Smooth muscle cell (in vitro differentiated cells): Measurements from ENCODE around the gene CTTNBP2. TPM values are rescaled to one million over a fixed set of nuclear protein-coding genes. Genes with fewer than 3 reads are reported as not detected.
A peak's percentile ranks its signal among the peaks of the same experiment; 100 is the strongest.

Experiments
- DNase-seq: peaks from one replicate; lab custom pipeline; 2025; ENCODE audit not compliant: unreplicated experiment; lab: John Stamatoyannopoulos, UW
- H2AFZ ChIP-seq: fragments of 200-600 bp; sonication (generic); 2 replicates; pipeline ENCODE4 v1.6.0; 2016; ENCODE audit warnings: antibody characterized with exemption, low read depth, mild to moderate bottlenecking
- H3F3A ChIP-seq: fragments of 200-600 bp; sonication (generic); 2 replicates; pipeline ENCODE4 v1.6.0; 2017; ENCODE audit warnings: antibody characterized with exemption, low read depth
- H3K27ac ChIP-seq: fragments of 200-600 bp; sonication (generic); 2 replicates; pipeline ENCODE4 v1.5.1; 2016; ENCODE audit warnings: low read depth, mild to moderate bottlenecking
- H3K27me3 ChIP-seq: fragments of 200-600 bp; sonication (generic); 2 replicates; pipeline ENCODE4 v1.6.1; 2016; ENCODE audit warnings: low read depth, mild to moderate bottlenecking
- H3K36me3 ChIP-seq: fragments of 200-600 bp; sonication (generic); 2 replicates; pipeline ENCODE4 v1.5.1; 2016; ENCODE audit warnings: low read depth
- H3K4me1 ChIP-seq: fragments of 200-600 bp; sonication (generic); 2 replicates; pipeline ENCODE4 v1.5.1; 2016; ENCODE audit warnings: low read depth
- H3K4me2 ChIP-seq: fragments of 200-600 bp; sonication (generic); 2 replicates; pipeline ENCODE4 v1.6.0; 2016; ENCODE audit warnings: mild to moderate bottlenecking
- H3K4me3 ChIP-seq: fragments of 200-600 bp; sonication (generic); 2 replicates; pipeline ENCODE4 v1.5.1; 2016; ENCODE audit warnings: mild to moderate bottlenecking
- H3K79me2 ChIP-seq: fragments of 200-600 bp; sonication (generic); 2 replicates; pipeline ENCODE4 v1.6.0; 2016; ENCODE audit warnings: low read depth, mild to moderate bottlenecking
- H3K9ac ChIP-seq: fragments of 200-600 bp; sonication (generic); 2 replicates; pipeline ENCODE4 v1.6.0; 2016; ENCODE audit warnings: low read depth
- H3K9me3 ChIP-seq: fragments of 200-600 bp; sonication (generic); replicated peaks from 2 replicates; pipeline ENCODE4 v1.5.1; 2016; ENCODE audit warnings: low read depth
- H4K20me1 ChIP-seq: fragments of 200-600 bp; sonication (generic); 2 replicates; pipeline ENCODE4 v1.6.0; 2016; ENCODE audit warnings: low read depth
- CTCF ChIP-seq: fragments of 200-600 bp; sonication (generic); IDR thresholded peaks from 2 replicates; pipeline ENCODE4 v1.5.1; 2017; ENCODE audit warnings: borderline replicate concordance, mild to moderate bottlenecking, antibody characterized with exemption; ENCODE audit not compliant: insufficient read depth, poor library complexity, severe bottlenecking
- WGBS: methylation state at CpG from one replicate; pipeline ENCODE4 v1.1.7; 2016; ENCODE audit warnings: low lambda C conversion rate; 5-methylcytosine and 5-hydroxymethylcytosine counted together
- polyA plus RNA-seq: library from polyadenylated mRNA; unstranded; fragments of >200 nt; fragmentation: Nextera tagmentation; extraction: Ambion mirVana; gene quantifications from 2 replicates; pipeline ENCODE4 v1.2.1, GENCODE V29; 2016
- total RNA-seq: library from RNA; depleted of rRNA; stranded (reverse); fragments of >200 nt; gene quantifications from 2 replicates; pipeline ENCODE4 v1.2.3, GENCODE V29; 2014

The CTTNBP2 gene
- total and polyA plus RNA-seq, 2 experiments from 2014 or later, result 4.8 to 42.3 TPM

DNA sequence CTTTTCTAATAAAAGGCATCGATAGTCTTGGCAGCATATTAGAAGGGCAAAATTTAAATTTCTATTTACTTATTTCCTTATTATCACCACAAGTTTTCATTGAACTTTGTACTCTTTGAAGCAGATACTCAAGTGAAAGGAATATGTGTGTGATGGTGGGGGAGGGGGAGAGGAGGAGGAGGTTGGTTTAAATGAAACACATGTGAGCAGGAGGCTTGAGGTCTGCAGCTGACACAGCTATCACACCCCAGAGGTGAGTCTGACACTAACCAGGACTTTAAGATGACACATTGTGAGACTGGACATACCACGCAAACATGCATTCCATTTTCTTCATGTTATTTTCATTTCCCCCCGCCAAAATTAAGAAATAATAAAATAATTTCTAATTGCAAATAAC lies 63.3 kb downstream of the CTTNBP2 start:
- H3K36me3 ChIP-seq, result no peaks in the 10 kb centered on the region
- no peak overlapping the region for H2AFZ ChIP-seq
- H3K9ac ChIP-seq, result no peak overlapping the region
- H3K4me2 ChIP-seq, result peak overlapping the region; percentile 58
- H3K27me3 ChIP-seq, result no peaks in the 10 kb centered on the region
- no peak overlapping the region for H3K4me3 ChIP-seq
- H3K27ac ChIP-seq, result peak overlapping the region; percentile 57
- H3F3A ChIP-seq, result peaks cover 8% of the 10 kb centered on the region
- H3K4me1 ChIP-seq, result peaks cover 36% of the 10 kb centered on the region
- no peaks in the 10 kb centered on the region for H4K20me1 ChIP-seq
- no peak for TF ChIP-seq CTCF
- no peak for DNase-seq
- 51% methylated on average over 3 of the region's 3 CpGs for WGBS
- peaks cover 14% of the 10 kb centered on the region for H3K79me2 ChIP-seq
- no peaks in the 10 kb centered on the region for H3K9me3 ChIP-seq

GRCh38 chr7:117808910-117809705 lies 64.1 kb downstream of the CTTNBP2 start:
- H4K20me1 ChIP-seq, result no peaks in the 10 kb centered on the region
- peaks cover 8% of the 10 kb centered on the region for H3F3A ChIP-seq
- peak overlapping the region; percentile 34 for H3K27ac ChIP-seq
- no peak overlapping the region for H3K9ac ChIP-seq
- peaks cover 36% of the 10 kb centered on the region for H3K4me1 ChIP-seq
- H2AFZ ChIP-seq, result no peak overlapping the region
- DNase-seq, result no peak
- no peak for TF ChIP-seq CTCF
- peak overlapping the region; percentile 58 for H3K4me2 ChIP-seq
- H3K9me3 ChIP-seq, result no peaks in the 10 kb centered on the region
- no peaks in the 10 kb centered on the region for H3K36me3 ChIP-seq
- no peaks in the 10 kb centered on the region for H3K27me3 ChIP-seq
- H3K4me3 ChIP-seq, result no peak overlapping the region
- WGBS, result 87% methylated on average over 2 of the region's 2 CpGs
- peaks cover 14% of the 10 kb centered on the region for H3K79me2 ChIP-seq

GRCh38 chr7:117808341-117808757 lies 64.9 kb downstream of the CTTNBP2 start:
- H3F3A ChIP-seq, result peaks cover 8% of the 10 kb centered on the region
- no peaks in the 10 kb centered on the region for H4K20me1 ChIP-seq
- DNase-seq, result no peak
- H3K9ac ChIP-seq, result no peak overlapping the region
- WGBS, result 82% methylated on average over 7 of the region's 7 CpGs
- no peaks in the 10 kb centered on the region for H3K27me3 ChIP-seq
- no peaks in the 10 kb centered on the region for H3K9me3 ChIP-seq
- no peak overlapping the region for H3K4me2 ChIP-seq
- no peak for TF ChIP-seq CTCF
- peaks cover 36% of the 10 kb centered on the region for H3K4me1 ChIP-seq
- H2AFZ ChIP-seq, result no peak overlapping the region
- H3K27ac ChIP-seq, result no peak overlapping the region
- H3K79me2 ChIP-seq, result peaks cover 11% of the 10 kb centered on the region
- H3K4me3 ChIP-seq, result no peak overlapping the region
- no peaks in the 10 kb centered on the region for H3K36me3 ChIP-seq

DNA sequence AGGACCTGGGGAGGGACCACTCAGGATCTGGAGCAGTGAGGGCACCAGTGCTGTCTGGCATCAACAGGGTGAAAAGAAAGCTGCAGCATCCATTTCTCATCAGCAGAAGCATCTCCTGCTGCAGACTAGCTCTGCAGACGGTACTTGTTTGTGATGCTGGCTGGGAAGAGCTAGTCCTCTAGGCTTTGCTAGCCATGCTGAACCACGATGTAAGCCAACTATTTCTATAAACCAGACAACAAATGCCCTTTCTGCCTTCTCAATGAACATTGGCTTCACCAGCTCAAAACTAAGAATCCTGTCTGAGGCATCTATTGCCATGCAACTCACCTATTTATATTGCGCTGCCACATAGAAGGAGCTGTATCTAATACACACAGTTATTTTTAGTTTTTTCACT lies 65.6 kb downstream of the CTTNBP2 start:
- Histone ChIP-seq H3K27me3 (no peaks in the 10 kb centered on the region), H3K4me3 (no peak overlapping the region), H3K27ac (no peak overlapping the region), H3K4me1 (peaks cover 36% of the 10 kb centered on the region), H3K79me2 (peaks cover 8% of the 10 kb centered on the region), H3K4me2 (no peak overlapping the region), H3K9me3 (no peaks in the 10 kb centered on the region), H3F3A (peaks cover 8% of the 10 kb centered on the region), H3K9ac (no peak overlapping the region), H2AFZ (no peak overlapping the region), H4K20me1 (peaks cover 4% of the 10 kb centered on the region), H3K36me3 (no peaks in the 10 kb centered on the region)
- DNase-seq, result no peak
- WGBS, result 88% methylated on average over 3 of the region's 3 CpGs
- TF ChIP-seq CTCF, result no peak
